HepG2 (cell line): ENCODE data around the gene ZNF169. TPM values are rescaled to one million over a fixed set of nuclear protein-coding genes. Genes with fewer than 3 reads are reported as not detected.

Experiments
- ATAC-seq: fragments of 200-7000 bp; cut with Tn5 transposase; 3 replicates; pipeline ENCODE4 v1.9.1; 2020; ENCODE audit warnings: mild to moderate bottlenecking, moderate library complexity
- BruUV-seq: library from RNA; stranded (reverse); fragments of 400-500 nt; replicated peaks from 2 replicates; lab custom pipeline; 2021; lab: Mats Ljungman, UMichigan
- CTCF ChIA-PET: fragments of 300-600 bp; formaldehyde crosslinking; extraction: SDS; loops from one replicate; lab custom pipeline; 2021; ENCODE audit warnings: low total read pairs, inconsistent platforms, low intra/inter-chr PET ratio; lab: Yijun Ruan, JAX
- POLR2A ChIA-PET: fragments of 350-600 bp; sonication (Branson Sonifier 250); formaldehyde crosslinking; loops from one replicate; lab custom pipeline; 2020; ENCODE audit warnings: antibody characterized with exemption, inconsistent platforms; lab: Yijun Ruan, JAX
- DNase-seq: peaks from one replicate; pipeline ENCODE4 v3.0.0-alpha.2; 2015; ENCODE audit warnings: low spot score
- FAIRE-seq: peaks from 3 replicates; lab custom pipeline; 2011; peaks lifted over from hg19 to GRCh38; lab: Jason Lieb, UNC
- H2AFZ ChIP-seq: one replicate; pipeline ENCODE4 v1.6.1; 2011; ENCODE audit warnings: low read length, inconsistent platforms
- H3K27ac ChIP-seq: fragments of 300-600 bp; 3 replicates; pipeline ENCODE4 v1.8.0; 2011; ENCODE audit warnings: mixed run types, mild to moderate bottlenecking, mixed read lengths, low read length, inconsistent platforms; ENCODE audit not compliant: insufficient read depth; ENCODE audit errors: extremely low read length
- H3K27me3 ChIP-seq, 2 experiments: fragments of 200-600 bp in 1 of 2; 2 replicates in 1 of 2; 3 replicates in 1 of 2; pipeline versions ENCODE4 v1.6.0 to v1.8.0; 2011; ENCODE audit warnings: low read length in 2 of 2, mild to moderate bottlenecking in 2 of 2, moderate library complexity in 2 of 2, inconsistent platforms in 1 of 2; ENCODE audit not compliant: insufficient read depth in 2 of 2, control insufficient read depth in 1 of 2
- H3K36me3 ChIP-seq, 2 experiments: fragments of 200-600 bp in 1 of 2; replicated peaks in 1 of 2; 2 replicates in 1 of 2; 3 replicates in 1 of 2; pipeline versions ENCODE4 v1.5.1 to v1.8.0; 2011; ENCODE audit warnings: low read length in 2 of 2, inconsistent platforms in 1 of 2; ENCODE audit not compliant: insufficient read depth in 2 of 2, control insufficient read depth in 1 of 2
- H3K4me1 ChIP-seq: 2 replicates; pipeline ENCODE4 v1.5.1; 2012; ENCODE audit warnings: low read length, inconsistent platforms; ENCODE audit not compliant: insufficient read depth
- H3K4me2 ChIP-seq: 2 replicates; pipeline ENCODE4 v1.6.0; 2011; ENCODE audit warnings: low read depth, low read length, inconsistent platforms
- H3K4me3 ChIP-seq, 3 experiments: fragments of 200-600 bp in 1 of 3; sonication (generic), shearing (Covaris generic) in 1 of 3; replicated peaks in 1 of 3; 2 replicates each; pipeline ENCODE4 v1.5.1; 2011 to 2016; ENCODE audit warnings: low read length in 3 of 3, inconsistent platforms in 2 of 3, low read depth in 2 of 3, mild to moderate bottlenecking in 2 of 3, control low read depth in 1 of 3, mixed read lengths in 1 of 3; ENCODE audit not compliant: insufficient read depth in 1 of 3
- H3K79me2 ChIP-seq: one replicate; pipeline ENCODE4 v1.6.1; 2011; ENCODE audit warnings: low read length, inconsistent platforms; ENCODE audit not compliant: insufficient read depth
- H3K9ac ChIP-seq: 2 replicates; pipeline ENCODE4 v1.6.0; 2011; ENCODE audit warnings: mild to moderate bottlenecking, low read depth, low read length, inconsistent platforms; ENCODE audit not compliant: insufficient read depth
- H3K9me3 ChIP-seq: 2 replicates; pipeline ENCODE4 v1.5.1; 2012; ENCODE audit warnings: mild to moderate bottlenecking, low read length
- H4K20me1 ChIP-seq: 2 replicates; pipeline ENCODE4 v1.6.0; 2011; ENCODE audit warnings: inconsistent platforms, mild to moderate bottlenecking, low read length, moderate library complexity; ENCODE audit not compliant: insufficient read depth
- CBFB ChIP-seq: sonication (generic); formaldehyde crosslinking; IDR thresholded peaks from 2 replicates; pipeline ENCODE4 v1.4.0; 2020; ENCODE audit warnings: missing genetic modification reagents
- CENPT ChIP-seq: sonication (generic); formaldehyde crosslinking; IDR thresholded peaks from 2 replicates; pipeline ENCODE4 v1.8.0; 2022; ENCODE audit warnings: low read depth, mild to moderate bottlenecking, moderate library complexity, missing genetic modification reagents
- CREB1 ChIP-seq, 2 experiments: fragments of 450-650 bp in 1 of 2; IDR thresholded peaks; 2 replicates each; pipeline ENCODE4 v1.6.1; 2016 to 2017; ENCODE audit warnings: control low read depth in 1 of 2, mild to moderate bottlenecking in 1 of 2, missing compliant biosample characterization in 1 of 2, missing genetic modification characterization in 1 of 2
- HBP1 ChIP-seq: IDR thresholded peaks from 2 replicates; pipeline ENCODE4 v1.6.1; 2016; ENCODE audit warnings: low read depth, control low read depth
- whole genome bisulfite sequencing: methylation state at CpG from one replicate; pipeline ENCODE4 v1.1.6; 2017; ENCODE audit warnings: low lambda C conversion rate; 5-methylcytosine and 5-hydroxymethylcytosine counted together
- in situ Hi-C: cut with HindIII; loops from 2 replicates; pipeline ENCODE4 v1.10.0; 2017; ENCODE audit warnings: low pct_unique_long_range_greater_than_20kb; ENCODE audit not compliant: extremely low pct_ligation_motif_present
- intact Hi-C: fragments of 100-400 bp; cut with micrococcal nuclease; formaldehyde crosslinking; loops from one replicate; pipeline ENCODE4 v1.10.0; 2022; ENCODE audit not compliant: unreplicated experiment
- polyA plus RNA-seq, 8 experiments: library from polyadenylated mRNA; depleted of rRNA in 3 of 8; stranded (reverse) in 7 of 8; unstranded in 1 of 8; fragments of >200 nt; fragmentation: Illumina TruSeq in 4 of 8; extraction: Trizol in 4 of 8; gene quantifications; 2 replicates each; pipeline versions ENCODE4 v1.2.1 to v1.2.3, GENCODE V29; 2011 to 2016; ENCODE audit warnings: low read depth in 4 of 8, missing spikeins in 1 of 8, mixed read lengths in 1 of 8; ENCODE audit not compliant: insufficient read depth in 1 of 8
- total RNA-seq, 5 experiments: library from RNA; depleted of rRNA; stranded (reverse); fragments of >200 nt; fragmentation: Illumina TruSeq; extraction: Trizol; gene quantifications; 2 replicates each; pipeline ENCODE4 v1.2.3, GENCODE V29; 2016; ENCODE audit warnings: low read depth in 1 of 5
- TF ChIP-seq, protein P1 (sequence below): sonication (generic); formaldehyde crosslinking; IDR thresholded peaks from 2 replicates; pipeline ENCODE4 v1.4.0; 2020; ENCODE audit warnings: mild to moderate bottlenecking, missing genetic modification reagents

The ZNF169 gene
- total and polyA plus RNA-seq, 2 of the 13 experiments (the other 11 are each of a cell fraction or from before 2014, with no cell fraction given), result 2.1 to 6.3 TPM

GRCh38 chr9:94245651-94246050, 13.4 kb upstream of the ZNF169 start (continued):
- TF ChIP-seq, protein P1, sequence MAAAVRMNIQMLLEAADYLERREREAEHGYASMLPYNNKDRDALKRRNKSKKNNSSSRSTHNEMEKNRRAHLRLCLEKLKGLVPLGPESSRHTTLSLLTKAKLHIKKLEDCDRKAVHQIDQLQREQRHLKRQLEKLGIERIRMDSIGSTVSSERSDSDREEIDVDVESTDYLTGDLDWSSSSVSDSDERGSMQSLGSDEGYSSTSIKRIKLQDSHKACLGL (CRISPR knock-in tag), result no peak
- TF ChIP-seq CENPT (CRISPR knock-in tag) (no peak), HBP1 (CRISPR knock-in tag) (no peak)

DNA sequence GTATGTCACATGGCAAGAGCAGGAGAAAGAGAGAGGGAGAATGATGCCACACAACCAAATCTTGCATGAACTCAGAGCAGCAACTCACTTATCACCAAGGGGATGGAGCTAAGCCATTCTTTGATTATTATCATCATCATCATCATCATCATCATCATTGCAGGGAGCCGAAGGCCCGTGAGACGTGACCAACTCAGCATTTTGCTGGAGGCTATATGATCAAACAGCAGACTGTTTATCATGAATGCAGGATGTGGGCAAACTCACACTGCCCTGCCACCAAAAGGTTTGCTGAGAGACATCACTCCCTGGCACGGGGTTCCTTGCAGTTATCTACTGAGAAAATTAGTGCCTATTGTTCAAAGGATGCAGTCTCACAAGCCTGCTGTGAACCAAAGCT, 8.6 kb upstream of the ZNF169 start:
- Histone ChIP-seq H4K20me1 (no peaks in the 10 kb centered on the region), H3K4me1 (no peaks in the 10 kb centered on the region), H2AFZ (no peak overlapping the region), H3K4me2 (no peak overlapping the region), H3K79me2 (no peaks in the 10 kb centered on the region), H3K9ac (no peak overlapping the region), H3K36me3 (no peaks in the 10 kb centered on the region), H3K27me3 (no peaks in the 10 kb centered on the region), H3K9me3 (no peaks in the 10 kb centered on the region), H3K27ac (no peak overlapping the region), H3K4me3 (no peak overlapping the region)
- DNase-seq, result no peak
- ChIA-PET POLR2A (no interaction called here), CTCF (no interaction called here)
- no peak for ATAC-seq
- FAIRE-seq, result no peak
- WGBS, result 3% methylated on average over 3 of the region's 4 CpGs
- in situ Hi-C loops, result no loop called here
- no TSS peak for BruUV-seq
- peak; percentile 42; the same call in 1 of the 2 replicates for TF ChIP-seq CREB1 (IDR thresholded peaks at IDR 0.05)
- no peak for TF ChIP-seq CREB1 (CRISPR knock-in tag; IDR thresholded peaks at IDR 0.05)
- no peak for TF ChIP-seq CBFB (CRISPR knock-in tag)
- intact Hi-C loops, result no loop called here
